HepG2 (cell line): ENCODE measurements around the gene STK32A. TPM values are rescaled to one million over a fixed set of nuclear protein-coding genes. Genes with fewer than 3 reads are reported as not detected.

ENCODE experiments used
- ATAC-seq: fragments of 200-7000 bp; cut with Tn5 transposase; 3 replicates; pipeline ENCODE4 v1.9.1; 2020; ENCODE audit warnings: mild to moderate bottlenecking, moderate library complexity
- BruUV-seq: library from RNA; stranded (reverse); fragments of 400-500 nt; replicated peaks from 2 replicates; lab custom pipeline; 2021; lab: Mats Ljungman, UMichigan
- CTCF ChIA-PET: fragments of 300-600 bp; formaldehyde crosslinking; extraction: SDS; loops from one replicate; lab custom pipeline; 2021; ENCODE audit warnings: low total read pairs, inconsistent platforms, low intra/inter-chr PET ratio; lab: Yijun Ruan, JAX
- POLR2A ChIA-PET: fragments of 350-600 bp; sonication (Branson Sonifier 250); formaldehyde crosslinking; loops from one replicate; lab custom pipeline; 2020; ENCODE audit warnings: antibody characterized with exemption, inconsistent platforms; lab: Yijun Ruan, JAX
- DNase-seq: peaks from one replicate; pipeline ENCODE4 v3.0.0-alpha.2; 2015; ENCODE audit warnings: low spot score
- FAIRE-seq: peaks from 3 replicates; lab custom pipeline; 2011; peaks lifted over from hg19 to GRCh38; lab: Jason Lieb, UNC
- H2AFZ ChIP-seq: one replicate; pipeline ENCODE4 v1.6.1; 2011; ENCODE audit warnings: low read length, inconsistent platforms
- H3K27ac ChIP-seq: fragments of 300-600 bp; 3 replicates; pipeline ENCODE4 v1.8.0; 2011; ENCODE audit warnings: mixed run types, mild to moderate bottlenecking, mixed read lengths, low read length, inconsistent platforms; ENCODE audit not compliant: insufficient read depth; ENCODE audit errors: extremely low read length
- H3K27me3 ChIP-seq, 2 experiments: fragments of 200-600 bp in 1 of 2; 2 replicates in 1 of 2; 3 replicates in 1 of 2; pipeline versions ENCODE4 v1.6.0 to v1.8.0; 2011; ENCODE audit warnings: low read length in 2 of 2, mild to moderate bottlenecking in 2 of 2, moderate library complexity in 2 of 2, inconsistent platforms in 1 of 2; ENCODE audit not compliant: insufficient read depth in 2 of 2, control insufficient read depth in 1 of 2
- H3K36me3 ChIP-seq, 2 experiments: fragments of 200-600 bp in 1 of 2; replicated peaks in 1 of 2; 2 replicates in 1 of 2; 3 replicates in 1 of 2; pipeline versions ENCODE4 v1.5.1 to v1.8.0; 2011; ENCODE audit warnings: low read length in 2 of 2, inconsistent platforms in 1 of 2; ENCODE audit not compliant: insufficient read depth in 2 of 2, control insufficient read depth in 1 of 2
- H3K4me1 ChIP-seq: 2 replicates; pipeline ENCODE4 v1.5.1; 2012; ENCODE audit warnings: low read length, inconsistent platforms; ENCODE audit not compliant: insufficient read depth
- H3K4me2 ChIP-seq: 2 replicates; pipeline ENCODE4 v1.6.0; 2011; ENCODE audit warnings: low read depth, low read length, inconsistent platforms
- H3K4me3 ChIP-seq, 3 experiments: fragments of 200-600 bp in 1 of 3; sonication (generic), shearing (Covaris generic) in 1 of 3; replicated peaks in 1 of 3; 2 replicates each; pipeline ENCODE4 v1.5.1; 2011 to 2016; ENCODE audit warnings: low read length in 3 of 3, inconsistent platforms in 2 of 3, low read depth in 2 of 3, mild to moderate bottlenecking in 2 of 3, control low read depth in 1 of 3, mixed read lengths in 1 of 3; ENCODE audit not compliant: insufficient read depth in 1 of 3
- H3K79me2 ChIP-seq: one replicate; pipeline ENCODE4 v1.6.1; 2011; ENCODE audit warnings: low read length, inconsistent platforms; ENCODE audit not compliant: insufficient read depth
- H3K9ac ChIP-seq: 2 replicates; pipeline ENCODE4 v1.6.0; 2011; ENCODE audit warnings: mild to moderate bottlenecking, low read depth, low read length, inconsistent platforms; ENCODE audit not compliant: insufficient read depth
- H3K9me3 ChIP-seq: 2 replicates; pipeline ENCODE4 v1.5.1; 2012; ENCODE audit warnings: mild to moderate bottlenecking, low read length
- H4K20me1 ChIP-seq: 2 replicates; pipeline ENCODE4 v1.6.0; 2011; ENCODE audit warnings: inconsistent platforms, mild to moderate bottlenecking, low read length, moderate library complexity; ENCODE audit not compliant: insufficient read depth
- BCL6 ChIP-seq: IDR thresholded peaks from 2 replicates; pipeline ENCODE4 v1.6.1; 2016; ENCODE audit warnings: missing genetic modification reagents, missing compliant biosample characterization
- CC2D1A ChIP-seq: sonication (generic); formaldehyde crosslinking; IDR thresholded peaks from 2 replicates; pipeline ENCODE4 v1.8.1; 2023; ENCODE audit warnings: mild to moderate bottlenecking, missing genetic modification reagents
- GTF2F1 ChIP-seq: fragments of 150-350 bp; IDR thresholded peaks from 2 replicates; pipeline ENCODE4 v1.6.1; 2014; ENCODE audit warnings: low read length
- KAT8 ChIP-seq: IDR thresholded peaks from 2 replicates; pipeline ENCODE4 v1.6.1; 2016; ENCODE audit warnings: missing genetic modification reagents, missing compliant biosample characterization
- NFE2L1 ChIP-seq: sonication (generic); formaldehyde crosslinking; IDR thresholded peaks from 2 replicates; pipeline ENCODE4 v1.4.0; 2020; ENCODE audit warnings: missing genetic modification reagents, mild to moderate bottlenecking, borderline replicate concordance
- NR2C2 ChIP-seq: sonication (generic); formaldehyde crosslinking; IDR thresholded peaks from 2 replicates; pipeline ENCODE4 v1.4.0; 2020; ENCODE audit warnings: missing genetic modification reagents, mild to moderate bottlenecking, moderate library complexity, borderline replicate concordance
- PHB2 ChIP-seq: fragments of 450-650 bp; IDR thresholded peaks from 2 replicates; pipeline ENCODE4 v1.6.1; 2018; ENCODE audit not compliant: partially characterized antibody
- SOX5 ChIP-seq: IDR thresholded peaks from 2 replicates; pipeline ENCODE4 v1.6.1; 2016; ENCODE audit warnings: borderline replicate concordance
- ZNF12 ChIP-seq: sonication (generic); formaldehyde crosslinking; IDR thresholded peaks from 2 replicates; pipeline ENCODE4 v1.5.0; 2020; ENCODE audit warnings: missing genetic modification reagents
- ZNF124 ChIP-seq: sonication (generic); formaldehyde crosslinking; IDR thresholded peaks from 2 replicates; pipeline ENCODE4 v1.4.0; 2020; ENCODE audit warnings: missing genetic modification reagents
- ZNF333 ChIP-seq: sonication (generic); formaldehyde crosslinking; IDR thresholded peaks from 2 replicates; pipeline ENCODE4 v1.4.0; 2020; ENCODE audit warnings: mild to moderate bottlenecking, missing genetic modification reagents, borderline replicate concordance
- ZNF335 ChIP-seq: sonication (generic); formaldehyde crosslinking; IDR thresholded peaks from 2 replicates; pipeline ENCODE4 v1.4.0; 2020; ENCODE audit warnings: missing genetic modification reagents
- ZNF432 ChIP-seq: sonication (generic); formaldehyde crosslinking; IDR thresholded peaks from 2 replicates; pipeline ENCODE4 v1.5.0; 2020; ENCODE audit warnings: missing genetic modification reagents, mild to moderate bottlenecking, borderline replicate concordance
- ZNF441 ChIP-seq: sonication (generic); formaldehyde crosslinking; IDR thresholded peaks from 2 replicates; pipeline ENCODE4 v1.7.0; 2021; ENCODE audit warnings: missing genetic modification reagents, borderline replicate concordance
- WGBS: methylation state at CpG from one replicate; pipeline ENCODE4 v1.1.6; 2017; ENCODE audit warnings: low lambda C conversion rate; 5-methylcytosine and 5-hydroxymethylcytosine counted together
- in situ Hi-C: cut with HindIII; loops from 2 replicates; pipeline ENCODE4 v1.10.0; 2017; ENCODE audit warnings: low pct_unique_long_range_greater_than_20kb; ENCODE audit not compliant: extremely low pct_ligation_motif_present
- intact Hi-C: fragments of 100-400 bp; cut with micrococcal nuclease; formaldehyde crosslinking; loops from one replicate; pipeline ENCODE4 v1.10.0; 2022; ENCODE audit not compliant: unreplicated experiment
- polyA plus RNA-seq, 8 experiments: library from polyadenylated mRNA; depleted of rRNA in 3 of 8; stranded (reverse) in 7 of 8; unstranded in 1 of 8; fragments of >200 nt; fragmentation: Illumina TruSeq in 4 of 8; extraction: Trizol in 4 of 8; gene quantifications; 2 replicates each; pipeline versions ENCODE4 v1.2.1 to v1.2.3, GENCODE V29; 2011 to 2016; ENCODE audit warnings: low read depth in 4 of 8, missing spikeins in 1 of 8, mixed read lengths in 1 of 8; ENCODE audit not compliant: insufficient read depth in 1 of 8
- total RNA-seq, 5 experiments: library from RNA; depleted of rRNA; stranded (reverse); fragments of >200 nt; fragmentation: Illumina TruSeq; extraction: Trizol; gene quantifications; 2 replicates each; pipeline ENCODE4 v1.2.3, GENCODE V29; 2016; ENCODE audit warnings: low read depth in 1 of 5
- TF ChIP-seq, protein P1 (sequence below), 2 experiments: fragments of 450-650 bp in 1 of 2; sonication (generic) in 1 of 2; formaldehyde crosslinking in 1 of 2; IDR thresholded peaks; 2 replicates each; pipeline versions ENCODE4 v1.6.1 to v1.8.0; 2016 to 2022; ENCODE audit warnings: antibody characterized with exemption in 1 of 2, mild to moderate bottlenecking in 1 of 2, missing genetic modification reagents in 1 of 2

Gene STK32A
- total and polyA plus RNA-seq, 2 of the 13 experiments (the other 11 are each of a cell fraction or from before 2014, with no cell fraction given), result not detected

DNA sequence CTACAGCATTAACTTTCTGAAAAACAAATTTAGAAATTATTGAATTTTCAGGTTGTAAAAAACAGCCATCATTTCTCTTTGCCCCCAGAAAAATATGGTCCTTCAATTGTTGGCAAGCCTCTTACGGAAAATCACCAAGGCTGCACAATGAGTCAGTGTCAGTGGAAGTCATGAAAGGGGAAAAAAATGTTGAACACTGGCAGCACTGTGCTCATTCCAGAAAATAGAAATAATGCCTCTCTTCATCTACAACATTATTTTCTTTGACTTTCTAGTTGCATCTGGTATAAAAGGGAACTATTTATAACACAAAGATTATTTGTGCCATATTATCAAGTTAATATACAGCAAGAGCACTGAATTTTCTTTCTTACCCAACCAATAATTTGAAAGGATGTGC, 26.7 kb upstream of the STK32A start:
- H3K9ac ChIP-seq, result no peak overlapping the region
- H4K20me1 ChIP-seq, result no peaks in the 10 kb centered on the region
- H3K4me2 ChIP-seq, result no peak overlapping the region
- POLR2A ChIA-PET, result no interaction called here
- no peak overlapping the region for H3K4me3 ChIP-seq
- H3K9me3 ChIP-seq, result no peaks in the 10 kb centered on the region
- H3K27me3 ChIP-seq, result no peaks in the 10 kb centered on the region
- no peaks in the 10 kb centered on the region for H3K36me3 ChIP-seq
- 31% methylated on average over 1 of the region's 1 CpG for WGBS
- BruUV-seq, result no TSS peak
- intact Hi-C loops, result no loop called here
- no peak for DNase-seq
- in situ Hi-C loops, result no loop called here
- no peak overlapping the region for H3K27ac ChIP-seq
- no peaks in the 10 kb centered on the region for H3K4me1 ChIP-seq
- no peak for ATAC-seq
- FAIRE-seq, result no peak
- no peak overlapping the region for H2AFZ ChIP-seq
- H3K79me2 ChIP-seq, result no peaks in the 10 kb centered on the region
- CTCF ChIA-PET, result no interaction called here
- TF ChIP-seq CC2D1A (CRISPR knock-in tag), result no peak
- no peak for TF ChIP-seq PHB2
- no peak for TF ChIP-seq GTF2F1
- TF ChIP-seq SOX5 (CRISPR knock-in tag), result no peak
- no peak for TF ChIP-seq NFE2L1
- TF ChIP-seq, protein P1, sequence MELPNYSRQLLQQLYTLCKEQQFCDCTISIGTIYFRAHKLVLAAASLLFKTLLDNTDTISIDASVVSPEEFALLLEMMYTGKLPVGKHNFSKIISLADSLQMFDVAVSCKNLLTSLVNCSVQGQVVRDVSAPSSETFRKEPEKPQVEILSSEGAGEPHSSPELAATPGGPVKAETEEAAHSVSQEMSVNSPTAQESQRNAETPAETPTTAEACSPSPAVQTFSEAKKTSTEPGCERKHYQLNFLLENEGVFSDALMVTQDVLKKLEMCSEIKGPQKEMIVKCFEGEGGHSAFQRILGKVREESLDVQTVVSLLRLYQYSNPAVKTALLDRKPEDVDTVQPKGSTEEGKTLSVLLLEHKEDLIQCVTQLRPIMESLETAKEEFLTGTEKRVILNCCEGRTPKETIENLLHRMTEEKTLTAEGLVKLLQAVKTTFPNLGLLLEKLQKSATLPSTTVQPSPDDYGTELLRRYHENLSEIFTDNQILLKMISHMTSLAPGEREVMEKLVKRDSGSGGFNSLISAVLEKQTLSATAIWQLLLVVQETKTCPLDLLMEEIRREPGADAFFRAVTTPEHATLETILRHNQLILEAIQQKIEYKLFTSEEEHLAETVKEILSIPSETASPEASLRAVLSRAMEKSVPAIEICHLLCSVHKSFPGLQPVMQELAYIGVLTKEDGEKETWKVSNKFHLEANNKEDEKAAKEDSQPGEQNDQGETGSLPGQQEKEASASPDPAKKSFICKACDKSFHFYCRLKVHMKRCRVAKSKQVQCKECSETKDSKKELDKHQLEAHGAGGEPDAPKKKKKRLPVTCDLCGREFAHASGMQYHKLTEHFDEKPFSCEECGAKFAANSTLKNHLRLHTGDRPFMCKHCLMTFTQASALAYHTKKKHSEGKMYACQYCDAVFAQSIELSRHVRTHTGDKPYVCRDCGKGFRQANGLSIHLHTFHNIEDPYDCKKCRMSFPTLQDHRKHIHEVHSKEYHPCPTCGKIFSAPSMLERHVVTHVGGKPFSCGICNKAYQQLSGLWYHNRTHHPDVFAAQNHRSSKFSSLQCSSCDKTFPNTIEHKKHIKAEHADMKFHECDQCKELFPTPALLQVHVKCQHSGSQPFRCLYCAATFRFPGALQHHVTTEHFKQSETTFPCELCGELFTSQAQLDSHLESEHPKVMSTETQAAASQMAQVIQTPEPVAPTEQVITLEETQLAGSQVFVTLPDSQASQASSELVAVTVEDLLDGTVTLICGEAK (IDR thresholded peaks at IDR 0.05), result no peak
- TF ChIP-seq, protein P1 (CRISPR knock-in tag; IDR thresholded peaks at IDR 0.05), result no peak
- no peak for TF ChIP-seq BCL6 (CRISPR knock-in tag)
- no peak for TF ChIP-seq ZNF124
- no peak for TF ChIP-seq ZNF432 (CRISPR knock-in tag)
- TF ChIP-seq ZNF12, result no peak
- no peak for TF ChIP-seq KAT8 (CRISPR knock-in tag)
- TF ChIP-seq ZNF441 (CRISPR knock-in tag), result no peak
- no peak for TF ChIP-seq NR2C2
- no peak for TF ChIP-seq ZNF335
- TF ChIP-seq ZNF333 (CRISPR knock-in tag), result no peak
